ENCODE results near the gene LGMN.

- no peak for TF ChIP-seq TAF1 (IDR thresholded peaks at IDR 0.05; ENCODE audit: borderline replicate concordance, insufficient read depth, low read length)
- no peak for TF ChIP-seq POLR2AphosphoS5 (IDR thresholded peaks at IDR 0.05; ENCODE audit: low read depth, low read length)
These were observed 10.9 kb upstream of the LGMN start for GRCh38 chr14:92759300-92759678.

Measured in PFSK-1 (cell line).